ENCODE data around the gene C19orf47. TPM values are rescaled to one million over a fixed set of nuclear protein-coding genes. Genes with fewer than 3 reads are reported as not detected.

C19orf47 gene, protein sequence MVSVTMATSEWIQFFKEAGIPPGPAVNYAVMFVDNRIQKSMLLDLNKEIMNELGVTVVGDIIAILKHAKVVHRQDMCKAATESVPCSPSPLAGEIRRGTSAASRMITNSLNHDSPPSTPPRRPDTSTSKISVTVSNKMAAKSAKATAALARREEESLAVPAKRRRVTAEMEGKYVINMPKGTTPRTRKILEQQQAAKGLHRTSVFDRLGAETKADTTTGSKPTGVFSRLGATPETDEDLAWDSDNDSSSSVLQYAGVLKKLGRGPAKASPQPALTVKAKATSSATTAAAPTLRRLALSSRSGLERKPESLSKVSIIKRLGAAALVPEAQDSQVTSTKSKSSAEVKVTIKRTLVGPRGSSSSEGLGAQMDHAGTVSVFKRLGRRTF
- 19.1 and 21.8 TPM in 2 replicates for total RNA-seq

GRCh38 chr19:40348125-40348913, at the start of gene C19orf47, which contains the start of gene PLD3:
Gene C19orf47, minus strand, starts transcription at chr19:40348397. Its CDS starts 6,540 bp downstream, at chr19:40341857.
Gene PLD3, plus strand, starts transcription at chr19:40348695. Its CDS starts 17,789 bp downstream, at chr19:40366484.
- intact Hi-C loops (cut with micrococcal nuclease) = loop anchor here (1.0 to 10.0 kb wide), 14 partner anchors 55 to 1976 kb away; partner anchors contain the start of genes AKT2, B9D2, BLVRB and EGLN2

DNA sequence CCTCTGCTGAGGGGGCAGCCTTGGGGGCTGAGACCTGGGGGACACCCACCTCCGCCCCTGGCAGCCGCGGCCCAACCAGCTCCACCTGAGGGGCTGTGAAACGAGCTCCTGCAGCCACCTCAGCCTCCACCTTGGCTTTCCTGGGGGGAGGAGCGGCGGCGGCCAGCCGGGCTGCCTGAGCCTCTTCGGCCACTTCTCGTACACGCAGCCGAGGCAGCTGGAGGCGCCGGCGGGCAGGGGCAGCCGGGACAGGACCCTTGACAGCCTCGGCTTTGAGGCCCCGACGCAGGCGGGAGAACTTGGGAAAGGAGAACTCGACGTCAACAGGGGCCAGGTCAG, 49.3 kb upstream of the C19orf47 start:
- intact Hi-C loops (cut with micrococcal nuclease) = no loop called here

DNA sequence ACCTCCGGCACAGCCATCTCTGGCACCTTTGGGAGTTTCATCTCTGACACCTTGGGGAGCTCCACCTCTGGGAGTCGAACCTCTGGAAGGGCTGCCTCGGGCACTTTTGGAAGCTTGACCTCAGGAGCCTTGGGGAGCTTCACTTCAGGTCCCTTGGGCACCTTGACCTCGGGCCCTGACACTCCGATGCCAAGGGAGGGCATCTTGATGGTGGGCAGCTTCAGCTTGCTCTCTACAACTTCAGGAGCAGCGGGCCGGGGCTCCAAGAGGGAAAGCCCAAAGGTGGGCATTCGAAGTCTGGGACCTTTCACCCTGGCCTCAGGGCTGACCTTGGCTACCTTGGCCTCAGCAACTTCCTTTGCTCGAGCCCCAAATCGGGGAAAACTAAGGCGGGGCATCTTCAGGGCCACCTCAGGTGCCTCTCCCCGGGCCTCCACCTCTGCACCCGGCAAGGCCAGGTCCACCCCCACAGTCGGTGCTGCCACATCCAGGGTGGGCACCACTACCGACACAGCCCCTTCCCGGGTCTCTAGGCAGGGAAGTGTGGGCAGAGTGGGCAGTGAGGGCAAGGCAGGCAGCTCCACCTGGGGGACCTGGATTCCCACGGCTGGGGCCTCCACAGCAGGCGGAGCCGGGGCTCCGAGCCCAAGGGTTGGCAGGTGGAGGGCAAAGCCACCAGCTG, 48.8 kb upstream of the C19orf47 start:
- intact Hi-C loops (cut with micrococcal nuclease) = no loop called here

GRCh38 chr19:40395956-40396355, 47.8 kb upstream of the C19orf47 start:
- intact Hi-C loops (cut with micrococcal nuclease) = no loop called here

- intact Hi-C loops (cut with micrococcal nuclease) = no loop called here
Observed at GRCh38 chr19:40394816-40395210, 46.6 kb upstream of the C19orf47 start.

- intact Hi-C loops (cut with micrococcal nuclease) = no loop called here
Observed at GRCh38 chr19:40393894-40394815, 46.0 kb upstream of the C19orf47 start.

DNA sequence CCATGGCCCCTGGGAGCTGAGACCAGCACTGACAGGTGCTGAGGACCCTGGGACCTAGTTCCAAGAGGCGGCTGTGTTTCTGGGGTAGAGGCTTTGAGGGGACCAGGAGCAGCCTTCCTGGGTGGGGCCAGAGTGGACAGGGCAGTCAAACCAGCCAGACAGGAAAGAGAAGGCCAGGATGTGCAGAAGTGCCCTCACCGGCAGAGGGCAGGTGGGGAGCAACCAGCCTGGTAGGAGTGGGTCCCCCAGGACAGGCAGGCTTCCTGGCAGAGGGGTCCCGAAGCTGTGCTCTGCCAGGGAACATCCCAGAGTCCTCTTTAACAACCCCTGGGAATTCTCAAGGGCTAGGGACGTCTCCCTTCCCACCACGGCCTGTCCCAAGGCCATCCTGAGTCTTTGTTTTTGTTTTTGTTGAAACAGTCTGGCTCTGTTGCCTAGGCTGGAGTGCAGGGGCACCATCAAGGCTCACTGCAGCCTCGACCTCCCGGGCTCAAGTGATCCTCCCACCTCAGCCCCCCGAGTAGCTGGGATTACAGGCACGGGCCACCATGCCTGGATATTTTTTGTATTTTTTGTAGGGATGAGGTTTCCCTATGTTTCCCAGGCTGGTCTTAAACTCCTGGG, 44.8 kb upstream of the C19orf47 start:
- intact Hi-C loops (cut with micrococcal nuclease) = no loop called here

DNA sequence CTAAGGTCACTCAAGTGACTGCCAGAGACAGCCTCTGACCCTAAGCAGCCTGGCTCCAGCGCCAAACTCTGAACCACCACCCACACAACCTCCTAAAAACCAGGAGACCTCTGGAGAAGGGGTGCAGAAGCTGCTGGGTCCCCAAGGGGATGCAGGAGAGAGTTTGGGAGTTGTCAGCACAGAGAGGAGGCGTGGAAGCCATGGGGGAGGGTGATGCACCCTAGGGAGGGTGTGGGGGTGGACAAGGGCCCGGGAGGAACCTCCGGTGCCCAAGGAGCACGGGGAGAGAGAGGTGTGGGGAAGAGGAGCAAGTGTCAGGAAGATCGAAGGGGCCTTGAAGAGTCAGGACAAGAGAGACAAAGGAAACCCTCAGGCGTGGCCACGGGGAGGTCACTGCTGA, 43.9 kb upstream of the C19orf47 start:
- intact Hi-C loops (cut with micrococcal nuclease) = no loop called here

DNA sequence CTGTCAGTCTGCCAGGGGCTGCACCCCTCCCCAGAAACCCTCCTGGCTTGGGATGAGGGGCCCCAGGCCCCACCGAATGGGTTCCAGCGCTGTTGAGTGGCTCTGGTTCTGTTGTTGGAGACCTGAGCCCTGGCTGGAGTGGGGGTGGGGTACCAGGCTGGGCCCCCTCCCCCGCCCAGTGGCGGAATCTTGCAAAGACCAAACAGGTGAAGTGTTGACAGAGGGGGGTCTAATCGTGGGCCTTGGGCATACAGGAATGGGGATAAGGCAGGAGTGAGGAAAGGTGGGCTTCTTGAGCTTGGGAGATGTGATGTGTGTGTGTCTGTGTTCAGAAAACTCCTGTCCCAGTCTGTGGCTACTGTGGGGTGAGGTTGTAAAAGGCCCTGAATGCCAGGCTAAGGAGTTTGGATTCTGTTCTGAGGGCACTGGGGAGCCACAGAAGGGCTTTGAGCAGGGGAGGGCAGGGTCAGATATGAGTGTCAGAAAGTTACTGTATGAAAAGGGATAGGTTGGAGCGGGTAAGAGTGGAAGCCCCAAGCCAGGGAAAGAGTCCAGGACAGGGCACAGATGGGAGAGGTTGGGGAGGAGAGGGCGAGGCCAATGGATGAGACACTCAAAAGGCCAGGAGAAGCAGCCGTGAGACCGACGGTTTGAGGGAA, 42.0 kb upstream of the C19orf47 start, which contains the start of gene HIPK4:
TSS of gene HIPK4 (minus strand) at position 98 of the 659 bp plus-strand sequence. CDS start 279 bp downstream, outside the sequence.
- intact Hi-C loops (cut with micrococcal nuclease) = no loop called here

GRCh38 chr19:40389404-40390083, 41.3 kb upstream of the C19orf47 start:
- intact Hi-C loops (cut with micrococcal nuclease) = no loop called here

DNA sequence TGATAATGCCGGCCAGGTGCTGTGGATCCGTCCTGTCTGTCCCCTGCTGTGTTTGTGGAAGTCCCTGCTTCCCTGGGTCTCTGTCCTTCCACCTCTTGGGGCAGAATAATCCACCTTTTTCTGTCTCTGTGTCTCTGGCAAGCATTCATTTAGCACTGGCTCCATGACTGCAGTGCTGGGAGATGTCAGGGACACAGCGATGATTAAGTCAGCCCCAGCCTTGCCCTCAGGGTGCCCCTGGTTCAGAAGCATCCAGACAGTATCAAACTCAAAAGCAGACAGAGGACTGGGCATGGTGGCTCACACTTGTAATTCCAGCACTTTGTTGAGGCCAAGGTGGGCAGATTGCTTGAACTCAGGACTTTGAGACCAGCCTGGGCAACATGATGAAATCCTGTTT, 40.3 kb upstream of the C19orf47 start:
- intact Hi-C loops (cut with micrococcal nuclease) = no loop called here

DNA sequence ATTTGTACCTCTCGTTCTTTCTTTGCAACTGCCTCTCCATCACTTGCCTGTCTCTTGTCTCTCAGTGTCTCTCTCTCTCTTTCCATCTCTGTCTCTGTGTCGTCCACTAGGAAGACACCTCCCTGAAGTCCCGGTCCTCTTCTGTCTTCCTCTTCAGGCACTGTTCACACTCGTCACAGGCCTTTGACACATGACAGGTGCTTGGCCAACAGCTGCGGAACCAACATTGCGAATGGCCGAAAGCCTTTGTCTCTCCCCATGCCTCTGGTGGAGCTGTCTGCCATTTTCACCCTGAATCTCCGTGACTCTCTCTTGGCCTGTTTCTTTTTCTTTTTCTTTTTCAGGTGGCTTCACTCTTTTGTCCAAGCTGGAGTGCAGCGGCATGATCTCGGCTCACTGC, 39.0 kb upstream of the C19orf47 start:
- intact Hi-C loops (cut with micrococcal nuclease) = no loop called here

DNA sequence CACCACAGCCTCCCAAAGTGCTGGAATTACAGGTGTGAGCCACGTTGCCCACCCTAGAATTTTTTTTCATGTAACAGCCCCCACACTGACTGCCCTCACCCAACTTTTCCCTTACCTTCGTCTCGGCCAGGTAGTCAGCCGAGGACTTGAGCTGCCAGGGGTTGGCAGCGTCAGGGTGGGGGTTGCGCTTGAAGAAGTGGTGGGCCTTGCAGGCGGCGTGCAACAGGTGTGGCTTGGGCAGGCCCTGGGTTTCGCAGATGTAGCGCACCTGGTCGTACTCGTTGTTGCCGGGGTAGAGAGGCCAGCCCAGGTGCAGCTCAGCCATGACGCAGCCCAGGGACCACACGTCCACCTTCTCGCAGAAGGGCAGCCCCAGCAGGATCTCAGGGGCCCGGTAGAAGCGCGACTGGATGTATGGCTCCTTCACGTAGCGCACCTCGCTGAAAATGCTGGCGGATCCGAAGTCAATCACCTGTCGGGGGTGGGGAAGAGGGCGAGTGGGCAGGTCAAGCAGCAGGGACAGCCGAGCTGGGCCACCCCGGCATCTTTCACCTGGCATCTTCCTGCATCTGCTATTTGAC, 35.6 kb upstream of the C19orf47 start:
- intact Hi-C loops (cut with micrococcal nuclease) = no loop called here

GRCh38 chr19:40381321-40381720, 33.1 kb upstream of the C19orf47 start:
- intact Hi-C loops (cut with micrococcal nuclease) = no loop called here

DNA sequence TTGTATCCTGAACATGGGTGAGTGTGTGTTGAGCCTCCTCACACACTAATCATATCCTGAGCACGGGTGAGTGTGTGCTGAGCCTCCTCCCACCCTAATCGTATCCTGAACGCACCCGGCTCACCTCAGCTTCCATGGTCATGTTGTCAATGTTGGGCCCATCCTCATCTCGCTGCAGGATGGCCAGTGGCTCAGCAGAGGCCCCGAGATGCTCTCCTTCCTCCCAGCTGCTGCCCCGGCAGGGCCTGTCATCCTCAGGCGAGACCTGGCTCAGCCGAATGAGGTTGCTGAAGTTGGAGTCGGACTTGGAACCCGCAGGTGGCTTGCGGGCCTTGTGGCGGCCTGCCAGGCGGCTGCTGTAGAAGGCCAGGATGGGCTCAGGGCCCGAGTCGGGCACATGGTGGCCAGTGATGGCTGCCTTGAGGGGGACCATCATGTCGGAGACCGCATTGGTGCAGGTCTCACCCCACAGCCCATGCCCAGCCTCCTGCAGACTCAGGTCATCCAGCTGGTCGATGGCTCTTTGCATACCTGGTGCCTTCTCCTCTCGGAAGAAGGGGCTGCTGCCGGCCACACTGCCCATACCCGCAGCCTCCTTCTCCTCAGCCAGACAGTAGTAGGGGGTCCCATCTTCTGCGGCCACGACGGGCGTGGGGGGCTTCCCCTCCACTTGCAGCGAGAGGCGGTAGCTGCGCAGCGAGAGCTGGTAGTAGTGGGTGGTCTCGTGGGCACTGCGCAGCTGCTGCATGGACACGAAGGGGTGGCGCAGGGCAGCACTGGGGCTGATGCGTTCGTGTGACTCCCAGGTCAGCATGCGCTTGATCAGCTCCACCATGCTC, 32.2 kb upstream of the C19orf47 start:
- intact Hi-C loops (cut with micrococcal nuclease) = no loop called here

GRCh38 chr19:40379446-40380198, 31.4 kb upstream of the C19orf47 start:
- intact Hi-C loops (cut with micrococcal nuclease) = no loop called here

- intact Hi-C loops (cut with micrococcal nuclease) = no loop called here
Observed at GRCh38 chr19:40378509-40378908, 30.3 kb upstream of the C19orf47 start.

Data from T-helper 1 cell treated with Interleukin-12 subunit alpha and Interleukin-12 subunit beta and Interleukin-4 antibody, amounts not matched to agents 30 ng/mL and 1 ng/mL, for 36 hours (primary cell).